RWPE1 (cell line): ENCODE data around the gene DMC1.

Experiments
- CTCF ChIA-PET: fragments of 350-600 bp; sonication (Branson Sonifier 250); formaldehyde crosslinking; extraction: SDS; loops from one replicate; lab custom pipeline; 2021; lab: Yijun Ruan, JAX
- POLR2A ChIA-PET: fragments of 400-600 bp; formaldehyde crosslinking; extraction: SDS; loops from one replicate; lab custom pipeline; 2020; ENCODE audit warnings: antibody characterized with exemption; ENCODE audit not compliant: low non-redundant PET; lab: Yijun Ruan, JAX
- DNase-seq: peaks from one replicate; pipeline ENCODE4 v3.0.0; 2012; ENCODE audit warnings: low spot score
- H3K27ac ChIP-seq: fragments of 450-650 bp; 2 replicates; pipeline ENCODE4 v1.5.1; 2017
- CTCF ChIP-seq: fragments of 450-650 bp; conservative IDR thresholded peaks from 2 replicates; pipeline ENCODE4 v1.5.1; 2017; ENCODE audit warnings: low read depth, mild to moderate bottlenecking

DMC1 gene

GRCh38 chr22:38549101-38549894 is 20.7 kb downstream of the DMC1 start:
- TF ChIP-seq CTCF, result no peak
- H3K27ac ChIP-seq, result no peak overlapping the region
- ChIA-PET CTCF (no interaction called here), POLR2A (no interaction called here)
- peak; percentile 13 for DNase-seq

- ChIA-PET POLR2A (no interaction called here), CTCF (no interaction called here)
- TF ChIP-seq CTCF, result no peak
- no peak overlapping the region for H3K27ac ChIP-seq
- DNase-seq, result no peak
Measured at GRCh38 chr22:38540701-38541100, 29.3 kb downstream of the DMC1 start.

DNA sequence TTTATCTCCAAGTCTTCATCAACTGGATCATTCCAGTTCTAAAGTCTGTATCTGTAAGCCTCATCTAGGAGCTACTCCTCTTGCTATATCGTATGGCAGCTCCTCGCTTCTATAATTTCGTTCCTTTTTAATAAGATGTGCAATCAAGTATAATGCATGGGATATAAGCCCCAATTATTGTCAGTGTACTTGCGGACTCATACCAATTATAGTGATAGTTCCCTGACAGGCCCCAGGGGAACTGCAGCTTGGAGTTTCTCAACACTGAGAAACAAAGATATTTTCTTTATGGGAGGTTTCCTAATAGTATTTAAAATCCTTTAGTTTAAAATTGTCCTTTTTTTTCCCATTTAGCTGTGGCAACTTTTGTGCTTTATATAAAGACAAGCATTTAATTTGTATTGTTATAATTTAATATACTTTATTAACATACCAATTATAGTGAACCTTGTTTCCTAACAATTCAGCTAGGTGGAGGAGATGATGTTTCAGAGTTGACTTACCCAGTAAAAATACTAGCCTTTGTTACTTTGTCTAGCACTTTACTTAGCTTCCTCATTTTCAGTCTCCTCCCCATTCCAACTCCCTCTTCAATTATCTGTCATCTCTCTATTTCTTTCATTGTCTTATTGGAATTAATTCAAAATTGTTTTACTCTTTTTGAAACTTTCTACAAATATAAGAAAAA is 38.6 kb downstream of the DMC1 start:
- no peak overlapping the region for H3K27ac ChIP-seq
- no peak for TF ChIP-seq CTCF
- POLR2A ChIA-PET, result no interaction called here
- DNase-seq, result no peak
- CTCF ChIA-PET, result interaction anchor here (0.7 kb wide), 1 partner anchor 90 kb away, joined by 3 read pairs; no protein-coding TSS in a partner anchor

DNA sequence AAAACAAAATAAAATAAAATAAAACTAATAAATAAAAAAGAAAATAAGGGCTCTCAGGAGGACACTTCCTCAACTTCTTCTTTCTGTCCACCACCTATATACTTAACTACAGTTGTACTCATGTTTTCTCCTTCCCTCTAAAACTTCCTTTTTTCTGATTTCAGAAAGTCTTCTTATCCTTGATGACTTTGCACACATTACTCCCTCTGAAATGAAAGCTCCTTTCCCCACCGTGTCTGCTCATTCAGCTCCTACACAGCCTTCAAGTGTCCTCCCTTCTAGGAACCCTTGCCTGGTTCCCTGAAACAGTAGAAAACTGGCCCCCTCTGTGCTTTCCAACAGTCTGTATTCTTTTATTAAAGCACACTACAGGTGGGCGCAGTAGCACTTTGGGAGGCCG is 45.6 kb downstream of the DMC1 start:
- TF ChIP-seq CTCF, result no peak
- no peak for DNase-seq
- POLR2A ChIA-PET, result no interaction called here

GRCh38 chr22:38523479-38523878 is 46.5 kb downstream of the DMC1 start:
- POLR2A ChIA-PET, result no interaction called here
- CTCF ChIA-PET, result no interaction called here
- TF ChIP-seq CTCF, result no peak
- no peak for DNase-seq
- H3K27ac ChIP-seq, result no peak overlapping the region

More for the DNA sequence above, 45.6 kb downstream of the DMC1 start:
- CTCF ChIA-PET, result no interaction called here
- H3K27ac ChIP-seq, result no peak overlapping the region

- no peak for TF ChIP-seq CTCF
- H3K27ac ChIP-seq, result no peak overlapping the region
- DNase-seq, result no peak
- CTCF ChIA-PET, result no interaction called here
- POLR2A ChIA-PET, result no interaction called here
Measured at GRCh38 chr22:38523029-38523428, 47.0 kb downstream of the DMC1 start.
